ENCODE results near the gene ACOT11. TPM values are rescaled to one million over a fixed set of nuclear protein-coding genes. Genes with fewer than 3 reads are reported as not detected.

The ACOT11 gene
- polyA plus RNA-seq, 6 donors from 2014 or later: not detected

DNA sequence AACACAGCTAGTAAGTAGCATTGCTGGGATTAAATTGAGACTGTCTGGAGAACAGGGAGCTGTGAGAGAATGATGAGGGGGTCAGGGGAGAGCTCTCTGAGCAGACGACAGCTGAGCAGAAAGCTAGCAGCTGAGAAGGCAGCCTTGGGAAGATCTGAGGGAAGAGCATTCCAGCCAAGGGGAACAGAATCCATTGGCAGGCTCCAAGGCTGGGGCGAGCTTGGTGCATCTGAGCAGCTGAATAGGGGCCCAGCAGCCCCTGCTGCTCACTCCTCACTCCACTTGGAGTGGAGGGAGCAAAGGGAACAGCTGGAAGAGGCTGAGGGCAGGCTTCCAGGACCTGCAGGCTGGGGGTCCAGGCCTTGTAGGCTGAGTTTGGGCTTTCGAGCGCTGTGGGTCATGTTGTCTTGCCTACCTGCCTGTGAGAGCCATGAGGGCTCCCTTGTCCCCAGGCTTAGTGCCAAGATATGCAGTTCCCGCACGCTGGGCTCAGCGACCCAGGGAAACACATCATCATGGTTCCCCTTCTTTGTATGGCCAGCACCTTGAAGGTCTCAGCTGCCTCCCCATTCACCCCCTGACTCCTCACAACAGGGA is 10.5 kb downstream of the ACOT11 start:
- Mint-ChIP-seq H3K27ac (no peak overlapping the region), H3K4me3 (no peak overlapping the region), H3K36me3 (peaks cover 0 to 4% of the 10 kb centered on the region in 2 donors), H3K27me3 (peaks cover 8 to 16% (median 9%) of the 10 kb centered on the region in 3 donors), H3K4me1 (no peaks in the 10 kb centered on the region), H3K9me3 (peaks cover 0 to 11% (median 7%) of the 10 kb centered on the region in 7 donors)
- DNase-seq: no peak
- ATAC-seq (ENCODE audit: low read depth in 2 of 2): no peak

DNA sequence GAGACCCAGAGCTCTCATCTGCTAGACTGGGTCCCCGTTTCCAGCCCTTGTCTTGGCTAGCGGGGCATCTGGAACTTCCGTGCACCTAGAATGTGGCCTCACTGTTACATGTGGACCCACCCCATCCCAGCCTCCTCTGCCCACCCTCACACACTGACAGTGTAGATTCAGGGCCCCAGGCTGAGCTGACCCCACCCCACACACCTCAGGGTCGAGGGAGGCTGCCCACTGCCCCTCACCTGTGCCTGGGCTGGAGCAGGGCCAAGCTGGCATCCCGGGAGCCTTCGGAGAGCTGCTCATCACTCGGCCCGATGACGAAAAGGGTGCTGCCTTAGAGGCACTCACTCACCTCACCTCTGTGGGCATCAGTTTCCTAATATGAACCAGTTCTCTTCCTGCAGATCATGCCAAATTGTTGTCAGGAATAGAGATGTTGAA is 11.1 kb downstream of the ACOT11 start:
- DNase-seq (no peak), ATAC-seq (ENCODE audit: low read depth in 2 of 2) (no peak)
- Mint-ChIP-seq H3K4me1 (peaks cover 0 to under 1% (median under 1%) of the 10 kb centered on the region in 3 donors), H3K36me3 (peaks cover 0 to 4% of the 10 kb centered on the region in 2 donors), H3K27me3 (peaks cover 8 to 16% (median 9%) of the 10 kb centered on the region in 3 donors), H3K27ac (peak overlapping the region in 1 of 6 donors; percentile 61), H3K9me3 (peaks cover 0 to 11% (median 7%) of the 10 kb centered on the region in 7 donors), H3K4me3 (no peak overlapping the region)

DNA sequence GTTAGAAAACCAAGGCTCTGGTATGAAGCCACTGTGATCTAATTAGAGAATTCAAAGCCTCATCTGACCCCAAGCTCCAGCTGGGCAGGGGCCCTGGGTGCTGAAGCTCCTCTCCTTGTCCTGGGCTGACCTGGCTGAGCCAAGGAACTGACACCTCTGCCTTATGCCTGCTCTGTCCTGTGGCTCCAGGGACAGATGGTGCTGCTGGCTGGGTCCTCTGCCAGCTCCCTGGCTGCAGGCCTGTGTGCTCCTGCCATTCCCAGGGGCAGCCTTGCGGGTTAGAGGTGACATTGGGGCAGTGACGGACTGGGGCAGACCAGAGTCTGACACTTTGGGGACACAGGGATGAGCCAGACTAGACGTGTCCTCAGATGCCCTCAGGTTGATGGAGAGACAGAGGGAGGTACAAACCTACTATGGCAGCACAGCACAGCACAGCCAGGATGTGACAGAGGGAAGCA is 11.8 kb downstream of the ACOT11 start:
- Mint-ChIP-seq H3K36me3 (peaks cover 0 to 4% of the 10 kb centered on the region in 2 donors), H3K27ac (no peak overlapping the region), H3K4me1 (peaks cover 0 to 7% (median 2%) of the 10 kb centered on the region in 3 donors), H3K4me3 (no peak overlapping the region), H3K27me3 (peaks cover 8 to 22% (median 9%) of the 10 kb centered on the region in 3 donors), H3K9me3 (peaks cover 0 to 11% (median 7%) of the 10 kb centered on the region in 7 donors)
- DNase-seq (no peak), ATAC-seq (ENCODE audit: low read depth in 2 of 2) (no peak)

DNA sequence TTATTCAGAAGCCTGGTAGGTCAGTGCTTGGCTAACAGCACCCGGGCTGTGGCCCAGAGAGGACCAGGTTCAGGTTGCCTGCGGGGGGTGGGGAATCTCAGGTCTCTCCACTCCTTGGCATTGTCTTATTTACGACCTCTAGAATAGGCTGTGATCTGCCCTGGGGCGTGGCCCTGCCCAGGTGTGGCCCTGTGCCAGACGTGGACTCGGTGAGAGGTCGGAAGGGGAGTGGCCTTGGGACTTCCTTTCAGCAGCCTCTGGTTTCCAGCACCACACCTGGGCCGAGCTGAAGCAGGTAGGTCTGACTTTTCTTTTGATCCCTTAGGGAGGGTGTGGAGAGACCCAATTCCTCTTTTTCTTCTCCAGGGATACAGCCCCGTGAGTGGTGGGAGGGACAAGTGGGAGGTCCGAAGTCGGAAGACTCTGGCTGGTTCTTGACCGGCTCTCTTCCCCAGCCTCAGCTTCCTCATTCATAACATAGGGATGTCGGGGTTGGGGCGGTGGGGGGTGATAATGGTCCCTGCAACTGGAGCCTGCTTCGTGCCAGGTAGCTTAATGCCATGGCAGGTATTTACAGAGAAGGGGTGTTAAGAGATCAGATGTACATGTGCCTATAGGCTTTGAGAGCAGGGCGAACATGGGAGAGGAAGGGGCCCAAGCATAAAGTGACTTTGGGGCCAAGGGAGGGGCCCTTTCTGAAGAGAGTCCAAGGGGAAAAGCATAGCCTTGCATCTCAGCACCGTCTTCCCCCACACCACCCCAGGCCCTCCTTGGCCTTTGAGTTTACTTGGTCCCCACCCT is 16.5 kb downstream of the ACOT11 start:
- H3K36me3 Mint-ChIP-seq: no peaks in the 10 kb centered on the region
- DNase-seq (no peak), ATAC-seq (ENCODE audit: low read depth in 2 of 2) (no peak)
- peaks cover 0 to 2% (median 0%) of the 10 kb centered on the region in 7 donors for H3K9me3 Mint-ChIP-seq
- peaks cover 5 to 19% (median 12%) of the 10 kb centered on the region in 3 donors for H3K27me3 Mint-ChIP-seq
- peak overlapping the region in 1 of 8 donors; percentile 33 for H3K4me3 Mint-ChIP-seq
- peaks cover 0 to 8% (median 2%) of the 10 kb centered on the region in 3 donors for H3K4me1 Mint-ChIP-seq
- peak overlapping the region in 1 of 6 donors; percentile 11 for H3K27ac Mint-ChIP-seq

DNA sequence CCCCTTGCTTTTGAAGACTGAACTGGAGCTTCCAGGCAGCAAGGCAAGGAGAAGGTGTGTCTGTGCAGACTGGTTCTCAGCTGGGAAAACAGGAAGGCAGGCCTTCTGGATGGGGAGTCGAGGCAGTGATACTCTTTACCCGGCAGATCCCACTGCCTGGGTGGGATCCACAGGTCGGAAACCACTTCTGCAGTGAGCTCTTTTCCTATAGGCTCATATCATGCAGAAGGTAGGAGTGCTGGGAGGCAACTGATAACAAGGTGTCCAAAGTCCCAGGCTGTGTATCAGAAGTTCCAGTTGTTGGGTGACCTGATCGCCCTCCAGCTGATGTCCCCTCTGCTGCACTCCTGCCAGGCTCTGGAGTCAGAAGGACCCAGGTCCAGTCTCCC is 17.1 kb downstream of the ACOT11 start:
- Mint-ChIP-seq H3K9me3 (peaks cover 0 to 2% (median 0%) of the 10 kb centered on the region in 7 donors), H3K4me1 (peaks cover 0 to 8% (median 2%) of the 10 kb centered on the region in 3 donors), H3K27ac (no peak overlapping the region), H3K27me3 (peaks cover 2 to 19% (median 6%) of the 10 kb centered on the region in 3 donors), H3K4me3 (no peak overlapping the region), H3K36me3 (no peaks in the 10 kb centered on the region)
- ATAC-seq (ENCODE audit: low read depth in 2 of 2) (no peak), DNase-seq (no peak)

DNA sequence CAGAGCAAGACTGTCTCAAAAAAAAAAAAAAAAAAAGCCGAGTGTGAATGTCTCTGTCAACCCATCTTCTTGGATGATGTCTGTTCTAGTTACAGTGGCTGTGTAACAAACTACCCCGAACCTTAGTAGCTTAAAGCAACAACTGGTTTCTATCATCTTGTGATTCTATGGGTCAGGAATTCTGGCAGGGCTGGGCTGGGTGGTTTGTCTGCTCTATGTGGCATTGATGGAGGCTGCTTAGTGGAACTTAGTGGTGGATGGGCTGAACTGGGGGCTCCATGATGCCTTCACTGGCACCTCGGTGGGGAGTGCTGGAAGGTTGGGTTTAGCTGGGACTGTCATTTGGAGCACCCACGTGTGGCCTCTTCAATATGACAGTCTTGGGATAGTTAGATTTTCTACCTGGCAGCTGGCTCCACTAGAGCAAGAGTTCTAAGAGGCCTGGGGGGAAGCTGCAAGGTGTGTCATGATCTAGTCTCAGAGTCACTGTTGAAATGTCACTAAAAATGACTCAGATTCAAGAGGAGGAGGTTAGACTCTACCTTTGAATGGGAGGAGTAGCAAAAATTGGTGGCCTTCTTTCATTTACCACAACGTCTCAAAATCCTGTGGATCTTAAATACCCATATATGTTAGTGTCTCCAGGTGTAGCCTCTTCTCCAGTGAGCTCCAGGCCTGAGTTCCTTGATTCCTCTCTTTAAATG is 18.6 kb downstream of the ACOT11 start:
- ATAC-seq (ENCODE audit: low read depth in 2 of 2) (no peak), DNase-seq (no peak)
- Mint-ChIP-seq H3K4me1 (peaks cover 0 to 8% (median 2%) of the 10 kb centered on the region in 3 donors), H3K4me3 (no peak overlapping the region), H3K27me3 (peaks cover 0 to 19% (median 6%) of the 10 kb centered on the region in 3 donors), H3K9me3 (peaks cover 0 to 2% (median 0%) of the 10 kb centered on the region in 7 donors), H3K27ac (no peak overlapping the region), H3K36me3 (no peaks in the 10 kb centered on the region)

DNA sequence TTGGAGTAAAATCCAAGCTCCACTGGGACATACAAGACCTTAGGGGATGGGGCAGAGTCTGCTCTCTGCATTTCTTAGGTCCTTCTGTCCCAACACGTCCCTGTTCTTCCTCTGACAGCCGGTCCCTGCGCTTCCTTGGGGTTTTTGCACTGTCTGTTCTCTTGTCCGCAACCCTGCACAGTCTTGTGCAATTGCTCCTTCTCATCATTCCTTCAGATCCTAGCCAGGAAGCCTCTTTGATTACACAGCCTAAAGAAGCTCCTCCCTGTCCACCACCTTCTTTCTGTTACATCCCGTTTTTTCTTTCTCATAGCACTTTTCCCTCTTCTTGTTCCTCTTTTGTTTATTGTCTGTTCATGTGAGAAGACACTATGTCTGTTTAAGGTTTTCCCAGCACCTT is 19.9 kb downstream of the ACOT11 start:
- peaks cover 0 to 20% (median 16%) of the 10 kb centered on the region in 3 donors for H3K27me3 Mint-ChIP-seq
- H3K27ac Mint-ChIP-seq: peak overlapping the region in 1 of 6 donors; percentile 7
- ATAC-seq (ENCODE audit: low read depth in 2 of 2) (no peak), DNase-seq (no peak)
- peaks cover 2 to 8% (median 4%) of the 10 kb centered on the region in 3 donors for H3K4me1 Mint-ChIP-seq
- H3K4me3 Mint-ChIP-seq: peak overlapping the region in 1 of 8 donors; percentile 11
- peaks cover 0 to 2% (median 0%) of the 10 kb centered on the region in 7 donors for H3K9me3 Mint-ChIP-seq
- no peaks in the 10 kb centered on the region for H3K36me3 Mint-ChIP-seq

DNA sequence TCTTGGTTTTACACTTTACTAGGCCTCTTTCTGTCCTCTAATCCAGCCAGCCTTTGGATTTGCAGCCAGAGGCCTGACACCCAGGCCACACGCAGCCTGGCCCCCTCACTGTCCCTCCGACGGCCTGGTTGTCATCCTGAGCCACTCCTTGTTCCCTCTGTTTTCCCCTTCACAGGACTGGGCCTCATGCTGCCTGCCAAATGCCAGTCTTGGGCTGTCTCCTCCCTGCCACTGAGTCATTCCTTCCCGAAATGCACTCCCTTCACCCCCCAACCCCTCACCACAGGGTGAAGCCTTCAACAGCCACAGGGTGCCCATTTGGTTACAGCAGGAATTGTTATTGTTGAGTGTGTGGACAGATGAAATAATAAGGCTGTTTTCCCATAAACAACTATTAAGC is 21.3 kb downstream of the ACOT11 start:
- Mint-ChIP-seq H3K27ac (peak overlapping the region in 1 of 6 donors; percentile 87), H3K4me1 (peaks cover 0 to 6% (median 4%) of the 10 kb centered on the region in 3 donors), H3K4me3 (peak overlapping the region in 1 of 8 donors; percentile 15)

DNA sequence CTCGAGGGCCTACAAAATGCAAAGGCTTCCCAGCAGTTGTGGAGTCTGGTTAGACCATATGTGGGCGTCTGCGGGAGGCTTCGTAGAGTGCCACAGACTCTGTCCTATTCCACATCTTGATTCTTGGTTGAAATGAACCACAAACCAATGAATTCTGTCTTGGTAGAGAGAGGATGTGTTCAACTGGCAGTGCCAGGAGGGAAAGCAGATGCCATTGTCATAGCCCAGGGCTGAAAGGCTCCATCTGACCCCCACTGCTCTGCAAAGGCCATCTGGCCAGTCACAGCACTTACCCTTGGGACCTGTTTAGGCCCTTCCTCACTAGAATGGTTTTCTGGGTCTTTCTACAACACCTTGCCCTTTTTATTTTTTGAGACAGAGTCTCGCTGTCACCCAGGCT is 22.1 kb downstream of the ACOT11 start:
- H3K36me3 Mint-ChIP-seq: no peaks in the 10 kb centered on the region
- H3K9me3 Mint-ChIP-seq: no peaks in the 10 kb centered on the region
- peaks cover 0 to 4% (median 0%) of the 10 kb centered on the region in 3 donors for H3K4me1 Mint-ChIP-seq
- H3K27me3 Mint-ChIP-seq: peaks cover 0 to 24% (median 18%) of the 10 kb centered on the region in 3 donors
- no peak overlapping the region for H3K4me3 Mint-ChIP-seq
- DNase-seq: no peak
- H3K27ac Mint-ChIP-seq: no peak overlapping the region
- ATAC-seq (ENCODE audit: low read depth in 2 of 2): no peak

More for the DNA sequence above, 21.3 kb downstream of the ACOT11 start:
- no peaks in the 10 kb centered on the region for H3K36me3 Mint-ChIP-seq
- H3K9me3 Mint-ChIP-seq: no peaks in the 10 kb centered on the region
- H3K27me3 Mint-ChIP-seq: peaks cover 0 to 24% (median 17%) of the 10 kb centered on the region in 3 donors
- DNase-seq (no peak), ATAC-seq (ENCODE audit: low read depth in 2 of 2) (no peak)

DNA sequence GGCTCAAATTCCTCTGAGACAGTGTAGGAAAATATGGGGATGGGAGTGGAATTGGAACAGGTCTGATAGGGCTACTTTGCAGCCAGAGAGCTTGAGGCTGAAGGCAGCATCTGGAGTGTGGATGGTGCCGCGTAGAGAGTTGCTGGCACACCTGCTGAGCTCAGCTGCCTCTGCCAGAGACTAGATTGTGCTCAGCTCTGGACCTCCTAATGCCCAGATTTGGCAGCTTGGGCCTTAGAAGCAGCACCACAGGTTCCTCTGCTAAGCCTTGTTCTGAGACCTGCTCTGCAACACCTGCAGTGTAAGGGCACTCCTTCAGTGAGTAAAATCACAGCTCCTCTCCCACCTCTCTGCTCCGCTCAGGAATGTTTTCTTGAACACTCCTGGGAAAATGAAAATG is 23.3 kb downstream of the ACOT11 start:
- Mint-ChIP-seq H3K36me3 (no peaks in the 10 kb centered on the region), H3K9me3 (no peaks in the 10 kb centered on the region), H3K4me1 (peaks cover 0 to 4% (median 0%) of the 10 kb centered on the region in 3 donors), H3K27me3 (peaks cover 0 to 18% (median 17%) of the 10 kb centered on the region in 3 donors), H3K27ac (no peak overlapping the region), H3K4me3 (no peak overlapping the region)
- DNase-seq (no peak), ATAC-seq (ENCODE audit: low read depth in 2 of 2) (no peak)

DNA sequence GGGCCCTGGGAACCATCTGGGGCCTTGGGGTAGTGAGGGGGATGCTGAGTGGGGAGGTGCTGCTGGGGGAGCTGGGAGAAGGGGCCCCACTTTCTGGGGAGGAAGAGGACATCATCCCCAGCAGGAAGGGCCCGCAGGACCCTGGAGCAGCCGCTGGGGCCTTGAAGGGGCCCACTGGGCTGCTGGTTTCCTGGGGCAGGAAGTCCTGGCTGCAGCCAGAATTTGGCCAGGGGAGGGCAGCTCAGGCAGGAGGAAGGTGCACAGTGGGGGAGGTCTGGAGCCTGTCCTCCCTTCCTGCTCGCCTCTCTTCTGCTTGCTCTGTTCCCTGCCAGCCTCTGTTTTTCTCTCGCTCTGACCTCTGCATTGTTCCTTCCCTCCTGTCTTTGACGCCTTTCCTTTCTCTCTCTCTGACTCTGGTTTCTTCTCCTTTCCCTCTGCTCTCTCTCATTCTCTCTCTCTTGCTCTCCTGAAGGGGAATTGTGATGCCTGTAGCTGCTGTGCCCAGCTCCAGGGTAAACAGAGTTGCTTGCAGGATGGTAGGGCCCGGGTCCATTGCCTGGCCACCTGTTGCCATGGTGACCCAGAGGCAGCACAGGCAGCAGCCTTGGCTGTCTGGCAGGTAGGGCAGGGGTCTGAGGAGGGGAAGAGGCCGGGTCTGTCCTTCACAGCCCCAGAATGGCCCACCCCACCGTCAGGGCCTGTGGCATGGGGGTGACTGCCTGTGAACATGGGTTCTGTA is 23.9 kb downstream of the ACOT11 start:
- no peaks in the 10 kb centered on the region for H3K9me3 Mint-ChIP-seq
- H3K36me3 Mint-ChIP-seq: no peaks in the 10 kb centered on the region
- H3K27me3 Mint-ChIP-seq: peaks cover 0 to 18% (median 17%) of the 10 kb centered on the region in 3 donors
- peak overlapping the region in 1 of 6 donors; percentile 55 for H3K27ac Mint-ChIP-seq
- peaks cover 0 to 4% (median 0%) of the 10 kb centered on the region in 3 donors for H3K4me1 Mint-ChIP-seq
- ATAC-seq (ENCODE audit: low read depth in 2 of 2): no peak
- DNase-seq: no peak
- peak overlapping the region in 1 of 8 donors; percentile 81 for H3K4me3 Mint-ChIP-seq

DNA sequence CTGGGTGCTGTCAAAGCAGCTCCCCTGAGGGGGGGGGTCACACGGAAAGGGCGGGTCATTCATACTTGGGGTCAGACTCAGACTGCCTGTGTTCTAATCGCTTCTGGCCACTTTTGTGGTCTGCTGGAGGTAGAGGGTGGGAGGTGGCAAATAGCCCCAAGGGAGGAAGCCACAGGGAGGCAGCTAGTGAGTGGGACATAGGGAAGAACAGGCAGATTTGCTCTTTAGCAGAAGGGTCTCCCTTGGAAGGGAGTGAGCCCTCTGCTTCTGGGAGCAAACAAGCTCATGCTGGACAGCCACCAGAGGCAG is 24.5 kb downstream of the ACOT11 start:
- H3K27me3 Mint-ChIP-seq: peaks cover 0 to 18% (median 15%) of the 10 kb centered on the region in 3 donors
- no peak overlapping the region for H3K27ac Mint-ChIP-seq
- DNase-seq (no peak), ATAC-seq (ENCODE audit: low read depth in 2 of 2) (no peak)
- H3K36me3 Mint-ChIP-seq: no peaks in the 10 kb centered on the region
- peaks cover 0 to 4% (median 0%) of the 10 kb centered on the region in 3 donors for H3K4me1 Mint-ChIP-seq
- H3K9me3 Mint-ChIP-seq: no peaks in the 10 kb centered on the region
- H3K4me3 Mint-ChIP-seq: no peak overlapping the region
